A673 (cell line): ENCODE results near the gene TENM3. TPM values are rescaled to one million over a fixed set of nuclear protein-coding genes. Genes with fewer than 3 reads are reported as not detected.

Source experiments
- BruUV-seq: library from RNA; stranded (reverse); fragments of 400-500 nt; replicated peaks from 2 replicates; lab custom pipeline; 2021; lab: Mats Ljungman, UMichigan
- CTCF ChIA-PET: fragments of 300-600 bp; sonication (Branson Sonifier 250); formaldehyde crosslinking; loops from one replicate; lab custom pipeline; 2022; ENCODE audit warnings: antibody characterized with exemption; lab: Charles Lee
- POLR2A ChIA-PET: fragments of 300-600 bp; sonication (Branson Sonifier 250); formaldehyde crosslinking; loops from one replicate; lab custom pipeline; 2022; ENCODE audit warnings: antibody characterized with exemption; ENCODE audit not compliant: low non-redundant PET; lab: Charles Lee
- DNase-seq: peaks from one replicate; pipeline ENCODE4 v3.0.0-alpha.2; 2015; ENCODE audit warnings: low spot score
- H3K27ac ChIP-seq: fragments of 200-600 bp; sonication (generic); 2 replicates; pipeline ENCODE4 v1.5.1; 2016; ENCODE audit warnings: mixed run types, low read depth, mild to moderate bottlenecking, mixed read lengths, antibody characterized with exemption, low read length; ENCODE audit not compliant: poor library complexity, severe bottlenecking
- H3K27me3 ChIP-seq: fragments of 200-600 bp; sonication (generic); replicated peaks from 2 replicates; pipeline ENCODE4 v1.6.1; 2017; ENCODE audit warnings: mixed run types, low read depth, mild to moderate bottlenecking, mixed read lengths, antibody characterized with exemption, low read length; ENCODE audit not compliant: insufficient read depth, poor library complexity
- H3K36me3 ChIP-seq: fragments of 200-600 bp; sonication (generic); 2 replicates; pipeline ENCODE4 v1.6.1; 2016; ENCODE audit warnings: mixed run types, mild to moderate bottlenecking, mixed read lengths, antibody characterized with exemption, low read length; ENCODE audit not compliant: insufficient read depth, poor library complexity, severe bottlenecking
- H3K4me1 ChIP-seq: fragments of 200-600 bp; sonication (generic); 2 replicates; pipeline ENCODE4 v1.6.1; 2017; ENCODE audit warnings: mixed run types, mild to moderate bottlenecking, mixed read lengths, antibody characterized with exemption, low read length; ENCODE audit not compliant: insufficient read depth, poor library complexity, severe bottlenecking
- H3K4me3 ChIP-seq: fragments of 200-600 bp; sonication (generic); 2 replicates; pipeline ENCODE4 v1.5.1; 2016; ENCODE audit warnings: low read depth, mixed run types, mild to moderate bottlenecking, mixed read lengths, low read length; ENCODE audit not compliant: poor library complexity, severe bottlenecking
- H3K9me3 ChIP-seq: fragments of 200-600 bp; sonication (generic); 2 replicates; pipeline ENCODE4 v1.6.1; 2016; ENCODE audit warnings: mixed run types, low read depth, mild to moderate bottlenecking, mixed read lengths, antibody characterized with exemption, low read length; ENCODE audit not compliant: poor library complexity, severe bottlenecking
- CTCF ChIP-seq: fragments of 300-800, 200-600 bp; sonication (generic); conservative IDR thresholded peaks from 2 replicates; pipeline ENCODE4 v1.5.1; 2017; ENCODE audit warnings: low read depth, mild to moderate bottlenecking, antibody characterized with exemption, low read length, moderate library complexity, mixed read lengths
- EZH2 ChIP-seq: fragments of 200-600 bp; sonication (generic); IDR thresholded peaks from 2 replicates; pipeline ENCODE4 v1.6.1; 2017; ENCODE audit warnings: borderline replicate concordance, low read depth, mild to moderate bottlenecking, mixed read lengths, antibody characterized with exemption, low read length; ENCODE audit not compliant: poor library complexity, severe bottlenecking
- intact Hi-C: fragments of 100-400 bp; cut with micrococcal nuclease; formaldehyde crosslinking; loops from one replicate; pipeline ENCODE4 v1.10.0; 2022; ENCODE audit not compliant: unreplicated experiment
- total RNA-seq: library from RNA; stranded (reverse); gene quantifications from 2 replicates; pipeline ENCODE4 v1.2.3, GENCODE V29; 2021

The TENM3 gene
- total RNA-seq, 1 experiment from 2014 or later: 26.4 TPM

- no peaks in the 10 kb centered on the region for H3K27me3 ChIP-seq
- intact Hi-C loops: no loop called here
- H3K9me3 ChIP-seq: no peaks in the 10 kb centered on the region
- no peaks in the 10 kb centered on the region for H3K36me3 ChIP-seq
- peak; percentile 29 for DNase-seq
- H3K27ac ChIP-seq: no peak overlapping the region
- H3K4me3 ChIP-seq: no peak overlapping the region
- no TSS peak for BruUV-seq
- CTCF ChIA-PET: no interaction called here
- POLR2A ChIA-PET: no interaction called here
- H3K4me1 ChIP-seq: no peaks in the 10 kb centered on the region
- no peak for TF ChIP-seq EZH2
- no peak for TF ChIP-seq CTCF
Measured at GRCh38 chr4:182255441-182256190, 12.4 kb downstream of the TENM3 start.

- DNase-seq: no peak
- no peak overlapping the region for H3K27ac ChIP-seq
- ChIA-PET POLR2A (no interaction called here), CTCF (no interaction called here)
- no peaks in the 10 kb centered on the region for H3K27me3 ChIP-seq
- intact Hi-C loops: no loop called here
- no peaks in the 10 kb centered on the region for H3K36me3 ChIP-seq
- H3K9me3 ChIP-seq: no peaks in the 10 kb centered on the region
- H3K4me3 ChIP-seq: no peak overlapping the region
- no TSS peak for BruUV-seq
- TF ChIP-seq CTCF: no peak
- no peak for TF ChIP-seq EZH2
- H3K4me1 ChIP-seq: no peaks in the 10 kb centered on the region
Measured at GRCh38 chr4:182257016-182257415, 13.8 kb downstream of the TENM3 start.

DNA sequence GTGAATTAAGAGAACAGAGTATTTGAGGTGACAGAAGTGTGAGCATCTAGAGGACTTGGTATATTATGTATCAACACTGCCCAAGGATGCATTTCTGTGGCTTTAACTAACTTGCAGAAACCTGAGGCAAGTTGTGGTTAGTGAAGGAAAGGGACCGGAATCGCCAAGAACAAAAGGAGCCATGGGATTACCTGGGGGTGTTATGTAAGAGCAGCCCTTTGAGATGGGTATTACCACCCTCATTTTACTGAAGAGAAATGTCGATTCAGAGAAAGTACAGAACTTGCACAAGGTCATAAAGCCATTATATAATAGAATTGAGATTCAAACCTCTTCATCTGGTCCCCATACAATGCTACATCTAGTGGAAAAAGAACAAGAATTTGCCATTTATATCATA, 14.3 kb downstream of the TENM3 start:
- intact Hi-C loops: no loop called here
- no peak overlapping the region for H3K4me3 ChIP-seq
- ChIA-PET CTCF (no interaction called here), POLR2A (no interaction called here)
- no peaks in the 10 kb centered on the region for H3K9me3 ChIP-seq
- no peak overlapping the region for H3K27ac ChIP-seq
- H3K27me3 ChIP-seq: no peaks in the 10 kb centered on the region
- TF ChIP-seq EZH2 (no peak), CTCF (no peak)
- no TSS peak for BruUV-seq
- no peaks in the 10 kb centered on the region for H3K4me1 ChIP-seq
- no peak for DNase-seq
- H3K36me3 ChIP-seq: no peaks in the 10 kb centered on the region
